Neural progenitor cell (in vitro differentiated cells): ENCODE data around the gene ACO2. TPM values are rescaled to one million over a fixed set of nuclear protein-coding genes. Genes with fewer than 3 reads are reported as not detected.

Experiments used
- DNase-seq: peaks from one replicate; pipeline ENCODE4 v3.0.0-alpha.2; 2016; ENCODE audit warnings: low spot score
- H2AFZ ChIP-seq: fragments of 200-600 bp; sonication (generic); replicated peaks from 2 replicates; pipeline ENCODE4 v1.6.1; 2016; ENCODE audit warnings: antibody characterized with exemption
- H3F3A ChIP-seq: fragments of 200-600 bp; sonication (generic); 2 replicates; pipeline ENCODE4 v1.6.1; 2016; ENCODE audit warnings: antibody characterized with exemption, low read depth
- H3K27ac ChIP-seq: fragments of 200-600 bp; sonication (generic); 2 replicates; pipeline ENCODE4 v1.5.1; 2016; ENCODE audit warnings: mild to moderate bottlenecking
- H3K27me3 ChIP-seq: fragments of 200-600 bp; sonication (generic); 2 replicates; pipeline ENCODE4 v1.6.1; 2016; ENCODE audit warnings: mild to moderate bottlenecking, moderate library complexity
- H3K36me3 ChIP-seq: fragments of 200-600 bp; sonication (generic); 2 replicates; pipeline ENCODE4 v1.5.1; 2016
- H3K4me1 ChIP-seq: fragments of 200-600 bp; sonication (generic); 2 replicates; pipeline ENCODE4 v1.6.1; 2016; ENCODE audit warnings: mixed run types
- H3K4me2 ChIP-seq: fragments of 200-600 bp; sonication (generic); 2 replicates; pipeline ENCODE4 v1.6.1; 2016
- H3K4me3 ChIP-seq: fragments of 200-600 bp; sonication (generic); 2 replicates; pipeline ENCODE4 v1.5.1; 2016
- H3K79me2 ChIP-seq: fragments of 200-600 bp; sonication (generic); 2 replicates; pipeline ENCODE4 v1.6.1; 2016; ENCODE audit warnings: low read depth
- H3K9ac ChIP-seq: fragments of 200-600 bp; sonication (generic); 2 replicates; pipeline ENCODE4 v1.6.1; 2016
- H3K9me3 ChIP-seq: fragments of 200-600 bp; sonication (generic); 2 replicates; pipeline ENCODE4 v1.5.1; 2016; ENCODE audit warnings: low read depth
- H4K20me1 ChIP-seq: fragments of 200-600 bp; sonication (generic); 2 replicates; pipeline ENCODE4 v1.6.1; 2016; ENCODE audit warnings: low read depth
- H3K27ac Mint-ChIP-seq: 3 replicates; pipeline ENCODE4 v1.8.0; 2021; ENCODE audit warnings: mixed read lengths
- H3K27me3 Mint-ChIP-seq: 2 replicates; pipeline ENCODE4 v1.8.0; 2022; ENCODE audit warnings: low read depth, mild to moderate bottlenecking, inconsistent platforms, moderate library complexity, mixed read lengths; ENCODE audit not compliant: insufficient read depth
- H3K36me3 Mint-ChIP-seq: 3 replicates; pipeline ENCODE4 v1.8.0; 2021; ENCODE audit warnings: mixed read lengths
- H3K4me1 Mint-ChIP-seq: 3 replicates; pipeline ENCODE4 v1.8.0; 2021; ENCODE audit warnings: mixed read lengths
- H3K4me3 Mint-ChIP-seq: 3 replicates; pipeline ENCODE4 v1.8.0; 2021; ENCODE audit warnings: mild to moderate bottlenecking, moderate library complexity, mixed read lengths
- H3K9me3 Mint-ChIP-seq: 3 replicates; pipeline ENCODE4 v1.8.0; 2020; ENCODE audit warnings: mixed read lengths
- CTCF ChIP-seq: fragments of 200-600 bp; sonication (generic); IDR thresholded peaks from 2 replicates; pipeline ENCODE4 v1.5.1; 2017; ENCODE audit warnings: antibody characterized with exemption, mild to moderate bottlenecking
- EZH2 ChIP-seq: fragments of 200-600 bp; sonication (generic); IDR thresholded peaks from 2 replicates; pipeline ENCODE4 v1.6.1; 2017; ENCODE audit warnings: antibody characterized with exemption, mild to moderate bottlenecking, moderate library complexity
- EZH2phosphoT487 ChIP-seq: fragments of 200-600 bp; sonication (generic); IDR thresholded peaks from 2 replicates; pipeline ENCODE4 v1.6.1; 2017; ENCODE audit warnings: antibody characterized with exemption
- total RNA-seq: library from RNA; depleted of rRNA; stranded (reverse); fragments of >200 nt; gene quantifications from 2 replicates; pipeline ENCODE4 v1.2.3, GENCODE V29; 2015; ENCODE audit warnings: low replicate concordance

Gene ACO2
- total RNA-seq, 1 donor from 2014 or later, result 36.6 TPM

- H4K20me1 ChIP-seq, result peaks cover 4% of the 10 kb centered on the region
- no peak for TF ChIP-seq EZH2phosphoT487
- no peak for TF ChIP-seq EZH2
- TF ChIP-seq CTCF, result no peak
- H3K27ac Mint-ChIP-seq, result no peak overlapping the region
Measured at GRCh38 chr22:41524809-41525449, 56.0 kb downstream of the ACO2 start.

GRCh38 chr22:41525450-41526225 is 56.7 kb downstream of the ACO2 start:
- Histone ChIP-seq H3K36me3 (no peaks in the 10 kb centered on the region), H3K27me3 (no peaks in the 10 kb centered on the region), H3K79me2 (no peaks in the 10 kb centered on the region), H3K9me3 (no peaks in the 10 kb centered on the region), H3K27ac (peak overlapping the region; percentile 29), H4K20me1 (peaks cover 4% of the 10 kb centered on the region), H3K4me2 (no peak overlapping the region), H3K9ac (no peak overlapping the region), H3K4me1 (no peaks in the 10 kb centered on the region), H2AFZ (no peak overlapping the region), H3K4me3 (no peak overlapping the region), H3F3A (peaks cover 14% of the 10 kb centered on the region)
- Mint-ChIP-seq H3K27me3 (peaks cover 4% of the 10 kb centered on the region), H3K36me3 (peaks cover 19% of the 10 kb centered on the region), H3K4me3 (no peak overlapping the region), H3K9me3 (no peaks in the 10 kb centered on the region), H3K4me1 (peaks cover 2% of the 10 kb centered on the region), H3K27ac (no peak overlapping the region)
- no peak for TF ChIP-seq EZH2phosphoT487
- TF ChIP-seq CTCF, result no peak
- TF ChIP-seq EZH2, result no peak
- no peak for DNase-seq

More at GRCh38 chr22:41524809-41525449, 56.0 kb downstream of the ACO2 start:
- DNase-seq, result no peak
- Mint-ChIP-seq H3K4me3 (no peak overlapping the region), H3K36me3 (peaks cover 16% of the 10 kb centered on the region), H3K9me3 (no peaks in the 10 kb centered on the region), H3K27me3 (peaks cover 4% of the 10 kb centered on the region), H3K4me1 (peaks cover 2% of the 10 kb centered on the region)
- Histone ChIP-seq H3K27ac (no peak overlapping the region), H3K9me3 (no peaks in the 10 kb centered on the region), H3K4me2 (no peak overlapping the region), H3F3A (peaks cover 14% of the 10 kb centered on the region), H3K79me2 (no peaks in the 10 kb centered on the region), H3K9ac (no peak overlapping the region), H3K4me3 (no peak overlapping the region), H3K36me3 (no peaks in the 10 kb centered on the region), H3K27me3 (no peaks in the 10 kb centered on the region), H2AFZ (no peak overlapping the region), H3K4me1 (no peaks in the 10 kb centered on the region)

GRCh38 chr22:41526226-41526829 is 57.4 kb downstream of the ACO2 start:
- Histone ChIP-seq H3K4me3 (no peak overlapping the region), H3K27me3 (no peaks in the 10 kb centered on the region), H3K27ac (peak overlapping the region; percentile 45), H3K79me2 (no peaks in the 10 kb centered on the region), H3K9ac (no peak overlapping the region), H3K9me3 (no peaks in the 10 kb centered on the region), H3F3A (peaks cover 14% of the 10 kb centered on the region), H2AFZ (no peak overlapping the region), H4K20me1 (peaks cover 4% of the 10 kb centered on the region), H3K36me3 (no peaks in the 10 kb centered on the region), H3K4me2 (no peak overlapping the region), H3K4me1 (no peaks in the 10 kb centered on the region)
- TF ChIP-seq EZH2 (no peak), EZH2phosphoT487 (no peak), CTCF (no peak)
- peaks cover 4% of the 10 kb centered on the region for H3K27me3 Mint-ChIP-seq
- H3K9me3 Mint-ChIP-seq, result no peaks in the 10 kb centered on the region
- DNase-seq, result no peak
- H3K4me3 Mint-ChIP-seq, result no peak overlapping the region
- H3K36me3 Mint-ChIP-seq, result peaks cover 21% of the 10 kb centered on the region
- peaks cover 2% of the 10 kb centered on the region for H3K4me1 Mint-ChIP-seq
- no peak overlapping the region for H3K27ac Mint-ChIP-seq
